ENCODE measurements around the gene BCDIN3D.

- TF ChIP-seq, protein P1, sequence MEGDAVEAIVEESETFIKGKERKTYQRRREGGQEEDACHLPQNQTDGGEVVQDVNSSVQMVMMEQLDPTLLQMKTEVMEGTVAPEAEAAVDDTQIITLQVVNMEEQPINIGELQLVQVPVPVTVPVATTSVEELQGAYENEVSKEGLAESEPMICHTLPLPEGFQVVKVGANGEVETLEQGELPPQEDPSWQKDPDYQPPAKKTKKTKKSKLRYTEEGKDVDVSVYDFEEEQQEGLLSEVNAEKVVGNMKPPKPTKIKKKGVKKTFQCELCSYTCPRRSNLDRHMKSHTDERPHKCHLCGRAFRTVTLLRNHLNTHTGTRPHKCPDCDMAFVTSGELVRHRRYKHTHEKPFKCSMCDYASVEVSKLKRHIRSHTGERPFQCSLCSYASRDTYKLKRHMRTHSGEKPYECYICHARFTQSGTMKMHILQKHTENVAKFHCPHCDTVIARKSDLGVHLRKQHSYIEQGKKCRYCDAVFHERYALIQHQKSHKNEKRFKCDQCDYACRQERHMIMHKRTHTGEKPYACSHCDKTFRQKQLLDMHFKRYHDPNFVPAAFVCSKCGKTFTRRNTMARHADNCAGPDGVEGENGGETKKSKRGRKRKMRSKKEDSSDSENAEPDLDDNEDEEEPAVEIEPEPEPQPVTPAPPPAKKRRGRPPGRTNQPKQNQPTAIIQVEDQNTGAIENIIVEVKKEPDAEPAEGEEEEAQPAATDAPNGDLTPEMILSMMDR (IDR thresholded peaks at IDR 0.05) = no peak
- no peak for TF ChIP-seq POLR2A (IDR thresholded peaks at IDR 0.05)
- TF ChIP-seq POLR2AphosphoS5 (IDR thresholded peaks at IDR 0.05) = no peak
- TF ChIP-seq EP300 (IDR thresholded peaks at IDR 0.05; ENCODE audit: low read depth) = no peak
Measured at GRCh38 chr12:49882248-49882850, 39.4 kb upstream of the BCDIN3D start.
